Neural crest cell (in vitro differentiated cells): ENCODE results near the gene KLHDC4. TPM values are rescaled to one million over a fixed set of nuclear protein-coding genes. Genes with fewer than 3 reads are reported as not detected.

ENCODE experiments used
- DNase-seq: peaks from one replicate; pipeline ENCODE4 v3.0.0; 2021; ENCODE audit warnings: low read depth, mixed read lengths, low spot score
- H3K27ac Mint-ChIP-seq: one replicate; pipeline ENCODE4 v1.8.0; 2021; ENCODE audit warnings: mild to moderate bottlenecking, mixed read lengths; ENCODE audit not compliant: unreplicated experiment
- H3K27me3 Mint-ChIP-seq: 2 replicates; pipeline ENCODE4 v1.8.0; 2021; ENCODE audit warnings: low read depth, mild to moderate bottlenecking, mixed read lengths
- H3K36me3 Mint-ChIP-seq: 2 replicates; pipeline ENCODE4 v1.8.0; 2021; ENCODE audit warnings: low read depth, mild to moderate bottlenecking, mixed read lengths
- H3K4me1 Mint-ChIP-seq: 2 replicates; pipeline ENCODE4 v1.8.0; 2021; ENCODE audit warnings: mixed read lengths
- H3K4me3 Mint-ChIP-seq: one replicate; pipeline ENCODE4 v1.8.0; 2021; ENCODE audit warnings: mild to moderate bottlenecking, mixed read lengths
- H3K9me3 Mint-ChIP-seq: 2 replicates; pipeline ENCODE4 v1.8.0; 2021; ENCODE audit warnings: mixed read lengths
- total RNA-seq: library from RNA; stranded (reverse); gene quantifications from 2 replicates; pipeline ENCODE4 v1.2.1, GENCODE V29; 2021
- TF ChIP-seq, protein P1 (sequence below): fragments of 200-600 bp; sonication (generic); conservative IDR thresholded peaks from 2 replicates; pipeline ENCODE4 v1.5.0; 2021; ENCODE audit warnings: antibody characterized with exemption, mild to moderate bottlenecking

The KLHDC4 gene
- total RNA-seq, 1 donor from 2014 or later, result 57.0 TPM

DNA sequence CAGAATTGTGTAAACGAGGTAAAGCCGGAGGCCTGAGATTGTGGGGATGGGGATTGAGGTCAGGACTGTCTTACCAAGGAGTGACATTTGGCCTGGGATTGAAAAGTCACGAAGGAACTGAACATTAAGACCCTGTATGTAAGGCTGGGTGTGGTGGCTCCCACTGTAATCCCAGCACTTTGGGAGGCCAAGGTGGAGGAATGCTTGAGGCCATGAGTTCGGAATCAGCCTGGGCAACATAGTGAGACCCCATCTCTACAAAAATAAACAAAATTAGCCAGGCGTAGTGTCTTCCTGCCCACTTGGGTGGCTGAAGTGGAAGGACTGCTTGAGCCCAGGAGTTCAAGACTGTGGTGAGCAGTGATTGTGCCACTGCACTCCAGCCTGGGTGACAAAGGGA, 88.0 kb downstream of the KLHDC4 start:
- Mint-ChIP-seq H3K27ac (no peak overlapping the region), H3K36me3 (no peaks in the 10 kb centered on the region)
- TF ChIP-seq, protein P1, sequence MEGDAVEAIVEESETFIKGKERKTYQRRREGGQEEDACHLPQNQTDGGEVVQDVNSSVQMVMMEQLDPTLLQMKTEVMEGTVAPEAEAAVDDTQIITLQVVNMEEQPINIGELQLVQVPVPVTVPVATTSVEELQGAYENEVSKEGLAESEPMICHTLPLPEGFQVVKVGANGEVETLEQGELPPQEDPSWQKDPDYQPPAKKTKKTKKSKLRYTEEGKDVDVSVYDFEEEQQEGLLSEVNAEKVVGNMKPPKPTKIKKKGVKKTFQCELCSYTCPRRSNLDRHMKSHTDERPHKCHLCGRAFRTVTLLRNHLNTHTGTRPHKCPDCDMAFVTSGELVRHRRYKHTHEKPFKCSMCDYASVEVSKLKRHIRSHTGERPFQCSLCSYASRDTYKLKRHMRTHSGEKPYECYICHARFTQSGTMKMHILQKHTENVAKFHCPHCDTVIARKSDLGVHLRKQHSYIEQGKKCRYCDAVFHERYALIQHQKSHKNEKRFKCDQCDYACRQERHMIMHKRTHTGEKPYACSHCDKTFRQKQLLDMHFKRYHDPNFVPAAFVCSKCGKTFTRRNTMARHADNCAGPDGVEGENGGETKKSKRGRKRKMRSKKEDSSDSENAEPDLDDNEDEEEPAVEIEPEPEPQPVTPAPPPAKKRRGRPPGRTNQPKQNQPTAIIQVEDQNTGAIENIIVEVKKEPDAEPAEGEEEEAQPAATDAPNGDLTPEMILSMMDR, result no peak

DNA sequence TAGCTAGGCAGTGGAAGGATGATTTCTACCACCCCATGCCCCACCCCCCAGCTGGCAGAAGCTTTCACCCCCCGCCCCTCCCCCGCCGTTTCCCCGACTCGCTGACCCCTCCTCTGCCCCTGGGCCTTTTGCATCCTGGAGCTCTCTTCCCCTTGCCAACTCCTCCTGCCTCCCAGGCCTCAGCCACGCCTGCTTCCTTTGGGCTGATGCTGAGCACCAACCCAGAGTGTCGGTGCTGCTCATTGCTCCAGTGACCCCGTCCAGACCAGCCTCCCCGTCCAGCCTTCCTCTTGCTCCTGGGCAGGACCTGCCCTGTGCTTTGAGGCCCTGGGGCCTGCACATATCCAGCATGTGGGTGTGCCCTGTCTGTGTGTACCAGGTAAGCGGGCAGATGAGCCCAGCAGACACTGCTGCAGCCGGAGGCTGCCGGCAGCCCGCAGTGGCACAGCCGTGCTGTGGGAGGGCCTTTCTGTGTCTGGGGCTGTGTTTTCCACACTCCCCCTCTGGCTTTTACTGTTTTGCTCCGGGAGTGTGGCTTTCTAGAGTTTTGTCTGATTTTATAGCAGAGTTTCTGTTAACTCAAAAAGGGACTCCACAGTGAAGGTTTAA, 90.6 kb downstream of the KLHDC4 start:
- H3K4me3 Mint-ChIP-seq, result no peak overlapping the region

More for the DNA sequence above, 88.0 kb downstream of the KLHDC4 start:
- Mint-ChIP-seq H3K4me1 (peaks cover 10% of the 10 kb centered on the region), H3K4me3 (no peak overlapping the region), H3K9me3 (no peaks in the 10 kb centered on the region), H3K27me3 (no peaks in the 10 kb centered on the region)
- no peak for DNase-seq

DNA sequence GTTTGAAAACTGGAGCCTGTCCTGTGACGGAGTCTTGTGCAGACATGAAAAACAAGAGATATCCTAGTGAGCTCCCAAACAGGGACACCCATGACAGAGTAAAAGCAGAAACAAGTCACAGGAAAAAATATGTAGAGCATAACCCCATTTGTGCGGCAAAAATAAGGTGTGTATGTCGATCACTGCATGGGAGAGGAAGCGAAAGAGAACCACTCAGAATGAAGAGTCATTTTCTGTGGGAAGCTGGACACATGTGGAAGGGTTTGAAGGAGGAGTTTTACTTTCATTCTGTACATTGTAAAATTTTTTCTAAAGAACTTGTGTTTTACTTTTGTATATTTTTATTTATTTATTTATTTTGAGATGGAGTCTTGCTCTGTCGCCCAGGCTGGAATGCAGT, 91.4 kb downstream of the KLHDC4 start:
- Mint-ChIP-seq H3K9me3 (no peaks in the 10 kb centered on the region), H3K4me1 (peaks cover 10% of the 10 kb centered on the region), H3K4me3 (no peak overlapping the region), H3K27ac (no peak overlapping the region), H3K36me3 (no peaks in the 10 kb centered on the region), H3K27me3 (no peaks in the 10 kb centered on the region)
- TF ChIP-seq, protein P1, result no peak
- DNase-seq, result no peak

More for the DNA sequence above, 90.6 kb downstream of the KLHDC4 start:
- Mint-ChIP-seq H3K36me3 (no peaks in the 10 kb centered on the region), H3K4me1 (peaks cover 10% of the 10 kb centered on the region), H3K9me3 (no peaks in the 10 kb centered on the region), H3K27ac (no peak overlapping the region), H3K27me3 (no peaks in the 10 kb centered on the region)
- TF ChIP-seq, protein P1, result no peak
- no peak for DNase-seq

DNA sequence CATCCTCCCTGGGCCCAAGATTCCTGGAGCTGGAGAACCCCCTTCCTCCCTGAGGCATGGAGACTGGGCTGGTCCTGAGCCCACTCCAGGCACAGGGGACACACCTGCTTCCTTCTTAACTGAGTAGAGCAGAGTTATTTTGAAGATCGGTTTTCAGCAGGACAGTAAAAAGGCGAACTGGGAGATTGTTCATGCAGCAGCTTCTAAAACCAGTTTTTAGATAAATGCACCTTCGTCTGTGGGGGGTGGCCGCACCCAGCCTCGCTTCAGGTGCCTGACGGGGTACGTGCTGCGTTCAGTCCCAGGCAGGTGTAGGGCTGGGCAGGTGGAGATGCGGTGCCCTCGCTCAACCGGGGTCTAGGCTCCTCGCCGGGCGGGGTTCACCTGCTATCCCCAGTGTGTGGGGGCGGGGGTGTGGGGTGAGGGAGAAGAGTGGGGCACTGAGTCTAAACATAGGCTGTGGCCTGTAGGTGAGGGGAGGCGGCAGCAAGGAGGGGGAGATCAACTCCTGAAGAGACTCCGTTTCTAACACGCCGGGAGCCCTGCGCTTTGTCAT, 94.0 kb downstream of the KLHDC4 start:
- Mint-ChIP-seq H3K4me1 (peaks cover 10% of the 10 kb centered on the region), H3K36me3 (no peaks in the 10 kb centered on the region), H3K27ac (peak overlapping the region; percentile 27), H3K9me3 (no peaks in the 10 kb centered on the region), H3K27me3 (no peaks in the 10 kb centered on the region), H3K4me3 (no peak overlapping the region)
- TF ChIP-seq, protein P1, result no peak
- no peak for DNase-seq

DNA sequence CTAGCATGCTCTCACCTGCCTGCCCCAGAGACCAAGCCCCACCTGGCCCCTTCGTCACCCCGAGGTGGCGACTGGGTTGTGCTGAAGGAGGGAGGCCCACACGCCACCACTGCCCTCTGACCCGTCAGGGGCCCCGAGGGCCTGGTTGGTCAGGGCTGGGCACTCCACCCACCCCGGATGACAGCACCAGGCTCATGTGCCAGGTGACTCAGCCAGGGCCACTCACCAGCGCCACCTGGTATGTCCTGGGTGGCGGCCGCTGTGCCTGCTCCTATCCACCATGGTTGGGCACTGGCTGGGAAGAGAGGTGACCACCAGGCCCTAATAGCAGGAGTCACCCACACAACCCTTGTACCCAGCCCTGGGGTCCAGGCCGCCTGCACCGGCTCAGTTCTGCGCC, 94.6 kb downstream of the KLHDC4 start:
- H3K4me1 Mint-ChIP-seq, result peaks cover 10% of the 10 kb centered on the region
- TF ChIP-seq, protein P1, result no peak
- H3K27me3 Mint-ChIP-seq, result no peaks in the 10 kb centered on the region
- DNase-seq, result no peak
- no peaks in the 10 kb centered on the region for H3K36me3 Mint-ChIP-seq
- no peak overlapping the region for H3K4me3 Mint-ChIP-seq
- H3K9me3 Mint-ChIP-seq, result no peaks in the 10 kb centered on the region
- H3K27ac Mint-ChIP-seq, result no peak overlapping the region
